Measurements from ENCODE around the gene MALT1. TPM values are rescaled to one million over a fixed set of nuclear protein-coding genes. Genes with fewer than 3 reads are reported as not detected.

MALT1 gene
- total and polyA plus RNA-seq, 9 of the 15 experiments (the other 6 are each of a cell fraction or from before 2014, with no cell fraction given), result 0.14 to 1.6 (median 0.32) TPM

GRCh38 chr18:58732471-58732870 is 61.2 kb downstream of the MALT1 start:
- Histone ChIP-seq H3K79me2 (ENCODE audit: control insufficient read depth, insufficient read depth, low read length) (no peaks in the 10 kb centered on the region), H3K4me2 (ENCODE audit: insufficient read depth, low read length) (no peak overlapping the region), H3K27ac (ENCODE audit: extremely low read depth, low read depth, low read length) (no peak overlapping the region), H3K36me3 (ENCODE audit: control insufficient read depth, insufficient read depth, low read length) (no peaks in the 10 kb centered on the region), H3K4me1 (replicated peaks in 1 of 2; ENCODE audit: control insufficient read depth in 2 of 2, insufficient read depth in 2 of 2, low read length in 2 of 2) (no peaks in the 10 kb centered on the region), H3K9me3 (replicated peaks; ENCODE audit: control insufficient read depth, insufficient read depth, low read depth, low read length) (no peaks in the 10 kb centered on the region), H2AFZ (ENCODE audit: low read depth, low read length) (no peak overlapping the region), H3K9ac (ENCODE audit: insufficient read depth in 1 of 2, low read depth in 2 of 2, low read length in 2 of 2) (no peak overlapping the region), H3K27me3 (ENCODE audit: control insufficient read depth in 2 of 2, insufficient read depth in 2 of 2, low read length in 2 of 2) (no peaks in the 10 kb centered on the region), H4K20me1 (replicated peaks; ENCODE audit: control insufficient read depth, insufficient read depth, low read length) (no peaks in the 10 kb centered on the region), H3K4me3 (no peak overlapping the region), H3K9me1 (ENCODE audit: control insufficient read depth, insufficient read depth, low read length) (no peaks in the 10 kb centered on the region)
- ATAC-seq (no peak), DNase-seq (ENCODE audit: extremely low read depth in 1 of 4, low spot score in 3 of 4) (no peak), FAIRE-seq (no peak)
- 0% methylated on average over 2 of the region's 2 CpGs for WGBS (ENCODE audit: insufficient coverage, low coverage, missing lambda C conversion rate)
- CTCF ChIA-PET (ENCODE audit: low intra/inter-chr PET ratio), result no interaction called here
- TF ChIP-seq HSF4 (CRISPR knock-in tag; IDR thresholded peaks at IDR 0.05; ENCODE audit: borderline replicate concordance) (no peak), BDP1 (IDR thresholded peaks at IDR 0.05; ENCODE audit: insufficient read depth, insufficient read length) (no peak), EWSR1 (IDR thresholded peaks at IDR 0.05; ENCODE audit: borderline replicate concordance, low read depth, partially characterized antibody) (no peak), E2F6 (IDR thresholded peaks at IDR 0.05; ENCODE audit: borderline replicate concordance in 1 of 2, extremely low read depth in 1 of 2, insufficient read depth in 1 of 2, insufficient read length in 1 of 2, low read depth in 1 of 2, low read length in 1 of 2, poor library complexity in 1 of 2, severe bottlenecking in 1 of 2) (no peak), BCL6 (CRISPR knock-in tag; IDR thresholded peaks at IDR 0.05) (no peak), ZFX (CRISPR knock-in tag; IDR thresholded peaks at IDR 0.05) (no peak), SOX6 (IDR thresholded peaks at IDR 0.05) (no peak), TCF7L2 (IDR thresholded peaks at IDR 0.05; ENCODE audit: low read depth, low read length) (no peak), NFE2L1 (tag; IDR thresholded peaks at IDR 0.05; ENCODE audit: borderline replicate concordance, low read depth) (no peak), NONO (IDR thresholded peaks at IDR 0.05; ENCODE audit: low read depth in 2 of 2, low read length in 1 of 2) (no peak), CAMTA2 (CRISPR knock-in tag; conservative IDR thresholded peaks at IDR 0.05) (no peak), TAF7 (tag; IDR thresholded peaks at IDR 0.05) (no peak), ZNF431 (CRISPR knock-in tag; IDR thresholded peaks at IDR 0.05) (no peak), E2F8 (IDR thresholded peaks at IDR 0.05; ENCODE audit: low read depth, partially characterized antibody) (no peak), SREBF1 (IDR thresholded peaks at IDR 0.05; ENCODE audit: borderline replicate concordance, low read depth, low read length) (no peak), ZNF41 (CRISPR knock-in tag; conservative IDR thresholded peaks at IDR 0.05) (no peak), SIN3A (IDR thresholded peaks at IDR 0.05; ENCODE audit: borderline replicate concordance in 2 of 2, control insufficient read depth in 1 of 2, low read depth in 2 of 2, low read length in 2 of 2) (no peak), NCOA2 (IDR thresholded peaks at IDR 0.05; ENCODE audit: partially characterized antibody in 2 of 2) (no peak), SNAPC5 (CRISPR knock-in tag; IDR thresholded peaks at IDR 0.05) (no peak)
- intact Hi-C loops (cut with micrococcal nuclease) (no loop called here), in situ Hi-C loops (cut with MboI) (no loop called here)
- POLR2A ChIA-PET, result no interaction called here
- no TSS peak for BruUV-seq (replicated peaks)

Data from K562 (cell line).